Karpas-422 (cell line): ENCODE results near the gene NGEF. TPM values are rescaled to one million over a fixed set of nuclear protein-coding genes. Genes with fewer than 3 reads are reported as not detected.

Experiments used
- DNase-seq: peaks from one replicate; pipeline ENCODE4 v3.0.0-alpha.2; 2015
- H2AFZ ChIP-seq: fragments of 200-600 bp; sonication (generic); 2 replicates; pipeline ENCODE4 v1.6.1; 2014; ENCODE audit warnings: antibody characterized with exemption, low read length, mixed read lengths
- H3K27ac ChIP-seq: fragments of 200-600 bp; sonication (generic); 2 replicates; pipeline ENCODE4 v1.5.1; 2014; ENCODE audit warnings: mild to moderate bottlenecking, low read length, moderate library complexity
- H3K27me3 ChIP-seq: fragments of 200-600 bp; sonication (generic); 2 replicates; pipeline ENCODE4 v1.6.1; 2014; ENCODE audit warnings: low read length, mixed read lengths
- H3K36me3 ChIP-seq: fragments of 200-600 bp; sonication (generic); 2 replicates; pipeline ENCODE4 v1.6.1; 2014; ENCODE audit warnings: low read length, mixed read lengths; ENCODE audit not compliant: insufficient read depth
- H3K4me1 ChIP-seq: fragments of 200-600 bp; sonication (generic); 2 replicates; pipeline ENCODE4 v1.6.1; 2014; ENCODE audit warnings: mild to moderate bottlenecking, low read length, mixed read lengths
- H3K4me2 ChIP-seq: fragments of 200-600 bp; sonication (generic); 2 replicates; pipeline ENCODE4 v1.6.1; 2014; ENCODE audit warnings: low read length, low read depth, mild to moderate bottlenecking; ENCODE audit not compliant: poor library complexity, severe bottlenecking
- H3K4me3 ChIP-seq: fragments of 200-600 bp; sonication (generic); 2 replicates; pipeline ENCODE4 v1.5.1; 2014; ENCODE audit warnings: mild to moderate bottlenecking, antibody characterized with exemption, low read length, mixed read lengths
- H3K79me2 ChIP-seq: fragments of 200-600 bp; sonication (generic); 2 replicates; pipeline ENCODE4 v1.6.1; 2014; ENCODE audit warnings: mild to moderate bottlenecking, low read length, mixed read lengths
- H3K9ac ChIP-seq: fragments of 200-600 bp; sonication (generic); 2 replicates; pipeline ENCODE4 v1.6.0; 2014; ENCODE audit warnings: low read length
- H3K9me2 ChIP-seq: fragments of 200-600 bp; sonication (generic), shearing (Covaris generic); replicated peaks from 2 replicates; pipeline ENCODE4 v1.6.0; 2014; ENCODE audit warnings: mild to moderate bottlenecking, low read length, moderate library complexity; ENCODE audit not compliant: insufficient read depth
- H3K9me3 ChIP-seq: fragments of 300-700, 200-600 bp; sonication (generic); 2 replicates; pipeline ENCODE4 v1.6.1; 2014; ENCODE audit warnings: low read length, mixed read lengths
- H4K20me1 ChIP-seq: fragments of 200-600 bp; sonication (generic); 2 replicates; pipeline ENCODE4 v1.6.1; 2014; ENCODE audit warnings: mild to moderate bottlenecking, antibody characterized with exemption, low read length, low read depth; ENCODE audit not compliant: insufficient read depth
- total RNA-seq: library from RNA; depleted of rRNA; stranded (reverse); fragments of >200 nt; shearing (Covaris generic); gene quantifications from 2 replicates; pipeline ENCODE4 v1.2.3, GENCODE V29; 2014; ENCODE audit warnings: low replicate concordance

NGEF gene
- total RNA-seq, 1 experiment from 2014 or later = not detected

- Histone ChIP-seq H2AFZ (no peak overlapping the region), H3K27ac (no peak overlapping the region), H3K9me2 (no peaks in the 10 kb centered on the region), H3K9ac (no peak overlapping the region), H3K4me2 (no peak overlapping the region), H3K36me3 (no peaks in the 10 kb centered on the region), H4K20me1 (no peaks in the 10 kb centered on the region), H3K4me3 (no peak overlapping the region), H3K79me2 (no peaks in the 10 kb centered on the region), H3K27me3 (no peaks in the 10 kb centered on the region), H3K9me3 (no peaks in the 10 kb centered on the region), H3K4me1 (no peaks in the 10 kb centered on the region)
- DNase-seq = no peak
These were observed 114.2 kb downstream of the NGEF start for GRCh38 chr2:232898592-232899543.

- no peaks in the 10 kb centered on the region for H3K27me3 ChIP-seq
These were observed 115.3 kb downstream of the NGEF start for GRCh38 chr2:232897598-232898408.

GRCh38 chr2:232896720-232897597 lies 116.1 kb downstream of the NGEF start:
- H3K79me2 ChIP-seq = no peaks in the 10 kb centered on the region
- H3K27ac ChIP-seq = no peak overlapping the region
- no peaks in the 10 kb centered on the region for H3K9me2 ChIP-seq
- H2AFZ ChIP-seq = no peak overlapping the region
- no peaks in the 10 kb centered on the region for H4K20me1 ChIP-seq
- H3K4me3 ChIP-seq = no peak overlapping the region
- H3K4me2 ChIP-seq = no peak overlapping the region
- DNase-seq = no peak
- H3K9me3 ChIP-seq = no peaks in the 10 kb centered on the region
- H3K36me3 ChIP-seq = no peaks in the 10 kb centered on the region
- H3K9ac ChIP-seq = no peak overlapping the region
- H3K27me3 ChIP-seq = no peaks in the 10 kb centered on the region
- no peaks in the 10 kb centered on the region for H3K4me1 ChIP-seq

More at GRCh38 chr2:232897598-232898408, 115.3 kb downstream of the NGEF start:
- Histone ChIP-seq H3K9me2 (no peaks in the 10 kb centered on the region), H3K4me1 (no peaks in the 10 kb centered on the region), H3K36me3 (no peaks in the 10 kb centered on the region), H3K4me3 (no peak overlapping the region), H3K4me2 (no peak overlapping the region), H3K79me2 (no peaks in the 10 kb centered on the region), H3K9ac (no peak overlapping the region), H2AFZ (no peak overlapping the region), H3K9me3 (no peaks in the 10 kb centered on the region), H4K20me1 (no peaks in the 10 kb centered on the region), H3K27ac (no peak overlapping the region)
- no peak for DNase-seq

GRCh38 chr2:232896111-232896510 lies 116.9 kb downstream of the NGEF start:
- H3K79me2 ChIP-seq = no peaks in the 10 kb centered on the region
- H3K9ac ChIP-seq = no peak overlapping the region
- H2AFZ ChIP-seq = no peak overlapping the region
- H3K4me3 ChIP-seq = no peak overlapping the region
- H3K4me2 ChIP-seq = no peak overlapping the region
- H3K27me3 ChIP-seq = no peaks in the 10 kb centered on the region
- 0 out of 2 replicates have a peak, but pooled peaks cover under 1% of the 10 kb centered on the region for H3K4me1 ChIP-seq
- DNase-seq = no peak
- H3K27ac ChIP-seq = no peak overlapping the region
- H3K9me3 ChIP-seq = no peaks in the 10 kb centered on the region
- no peaks in the 10 kb centered on the region for H3K9me2 ChIP-seq
- H4K20me1 ChIP-seq = no peaks in the 10 kb centered on the region
- H3K36me3 ChIP-seq = no peaks in the 10 kb centered on the region

- Histone ChIP-seq H4K20me1 (no peaks in the 10 kb centered on the region), H3K4me1 (peaks cover 6% of the 10 kb centered on the region; the same call in 1 of the 2 replicates), H3K4me2 (no peak overlapping the region), H3K36me3 (no peaks in the 10 kb centered on the region), H3K9me3 (no peaks in the 10 kb centered on the region), H3K9ac (no peak overlapping the region), H2AFZ (no peak overlapping the region), H3K9me2 (no peaks in the 10 kb centered on the region), H3K79me2 (no peaks in the 10 kb centered on the region), H3K27ac (no peak overlapping the region), H3K4me3 (no peak overlapping the region), H3K27me3 (no peaks in the 10 kb centered on the region)
- DNase-seq = no peak
These were observed 118.3 kb downstream of the NGEF start for GRCh38 chr2:232894746-232895145.

- Histone ChIP-seq H3K9me3 (no peaks in the 10 kb centered on the region), H3K36me3 (no peaks in the 10 kb centered on the region), H3K9ac (no peak overlapping the region), H3K4me1 (peaks cover 6% of the 10 kb centered on the region; the same call in 1 of the 2 replicates), H3K4me2 (no peak overlapping the region), H3K79me2 (no peaks in the 10 kb centered on the region), H3K4me3 (no peak overlapping the region), H4K20me1 (no peaks in the 10 kb centered on the region), H3K9me2 (no peaks in the 10 kb centered on the region), H3K27ac (no peak overlapping the region), H2AFZ (no peak overlapping the region), H3K27me3 (no peaks in the 10 kb centered on the region)
- no peak for DNase-seq
These were observed 118.8 kb downstream of the NGEF start for GRCh38 chr2:232894251-232894650.

- no peak overlapping the region for H2AFZ ChIP-seq
- no peak overlapping the region for H3K4me2 ChIP-seq
- H3K9me2 ChIP-seq = no peaks in the 10 kb centered on the region
- no peak overlapping the region for H3K4me3 ChIP-seq
- H3K27me3 ChIP-seq = no peaks in the 10 kb centered on the region
- H3K9me3 ChIP-seq = no peaks in the 10 kb centered on the region
- no peaks in the 10 kb centered on the region for H3K36me3 ChIP-seq
- no peak overlapping the region for H3K9ac ChIP-seq
- H3K79me2 ChIP-seq = no peaks in the 10 kb centered on the region
- no peaks in the 10 kb centered on the region for H4K20me1 ChIP-seq
- H3K27ac ChIP-seq = no peak overlapping the region
- H3K4me1 ChIP-seq = peaks cover 6% of the 10 kb centered on the region; the same call in 1 of the 2 replicates
- DNase-seq = no peak
These were observed 119.2 kb downstream of the NGEF start for GRCh38 chr2:232893834-232894233.
